ENCODE measurements around the gene BHLHA9.

Gene BHLHA9

DNA sequence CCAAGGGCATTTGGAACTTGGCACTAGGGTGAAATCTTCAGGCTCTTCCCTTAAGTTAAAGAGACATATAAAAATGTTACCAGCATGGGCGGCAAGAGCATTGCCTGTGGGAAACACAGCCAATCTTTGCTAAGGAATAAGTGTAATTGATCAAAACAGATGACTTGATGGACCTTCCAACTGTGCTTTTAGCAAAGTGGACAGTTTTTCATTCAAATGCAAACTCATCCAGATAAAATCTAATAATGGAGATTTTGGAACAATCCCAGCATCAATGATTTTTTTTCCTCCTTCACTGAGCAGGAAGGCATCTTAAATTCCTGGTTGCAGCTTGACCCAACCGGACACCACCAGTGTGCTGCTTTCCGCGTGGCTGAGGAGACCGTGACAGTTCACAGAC is 42.9 kb upstream of the BHLHA9 start:
- H3K9me3 ChIP-seq (ENCODE audit: insufficient read depth, low read depth, low read length): no peaks in the 10 kb centered on the region
- H3K27me3 ChIP-seq (ENCODE audit: insufficient read depth, low read length, poor library complexity, severe bottlenecking): no peaks in the 10 kb centered on the region
- no peak for TF ChIP-seq EZH2phosphoT487 (IDR thresholded peaks at IDR 0.05; ENCODE audit: borderline replicate concordance)
- TF ChIP-seq, protein P1, sequence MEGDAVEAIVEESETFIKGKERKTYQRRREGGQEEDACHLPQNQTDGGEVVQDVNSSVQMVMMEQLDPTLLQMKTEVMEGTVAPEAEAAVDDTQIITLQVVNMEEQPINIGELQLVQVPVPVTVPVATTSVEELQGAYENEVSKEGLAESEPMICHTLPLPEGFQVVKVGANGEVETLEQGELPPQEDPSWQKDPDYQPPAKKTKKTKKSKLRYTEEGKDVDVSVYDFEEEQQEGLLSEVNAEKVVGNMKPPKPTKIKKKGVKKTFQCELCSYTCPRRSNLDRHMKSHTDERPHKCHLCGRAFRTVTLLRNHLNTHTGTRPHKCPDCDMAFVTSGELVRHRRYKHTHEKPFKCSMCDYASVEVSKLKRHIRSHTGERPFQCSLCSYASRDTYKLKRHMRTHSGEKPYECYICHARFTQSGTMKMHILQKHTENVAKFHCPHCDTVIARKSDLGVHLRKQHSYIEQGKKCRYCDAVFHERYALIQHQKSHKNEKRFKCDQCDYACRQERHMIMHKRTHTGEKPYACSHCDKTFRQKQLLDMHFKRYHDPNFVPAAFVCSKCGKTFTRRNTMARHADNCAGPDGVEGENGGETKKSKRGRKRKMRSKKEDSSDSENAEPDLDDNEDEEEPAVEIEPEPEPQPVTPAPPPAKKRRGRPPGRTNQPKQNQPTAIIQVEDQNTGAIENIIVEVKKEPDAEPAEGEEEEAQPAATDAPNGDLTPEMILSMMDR (conservative IDR thresholded peaks at IDR 0.05; ENCODE audit: low read length): no peak
- H3K36me3 ChIP-seq (ENCODE audit: insufficient read depth, low read length): no peaks in the 10 kb centered on the region
- no peak overlapping the region for H3K4me2 ChIP-seq (ENCODE audit: low read depth, low read length, poor library complexity, severe bottlenecking)
- no peaks in the 10 kb centered on the region for H3K9me2 ChIP-seq (replicated peaks; ENCODE audit: low read depth, low read length)
- H3K79me2 ChIP-seq (ENCODE audit: insufficient read depth, low read length): no peaks in the 10 kb centered on the region
- no peaks in the 10 kb centered on the region for H3K4me1 ChIP-seq (ENCODE audit: insufficient read depth, low read length, poor library complexity, severe bottlenecking)
- H3F3A ChIP-seq (ENCODE audit: low read depth): no peaks in the 10 kb centered on the region
- H3K4me3 ChIP-seq (ENCODE audit: low read length, poor library complexity, severe bottlenecking): no peak overlapping the region
- H2AFZ ChIP-seq (ENCODE audit: low read length): no peak overlapping the region
- H4K20me1 ChIP-seq (ENCODE audit: insufficient read depth, low read length, poor library complexity, severe bottlenecking): no peaks in the 10 kb centered on the region
- no peak overlapping the region for H3K9ac ChIP-seq (ENCODE audit: low read depth, low read length, poor library complexity, severe bottlenecking)

DNA sequence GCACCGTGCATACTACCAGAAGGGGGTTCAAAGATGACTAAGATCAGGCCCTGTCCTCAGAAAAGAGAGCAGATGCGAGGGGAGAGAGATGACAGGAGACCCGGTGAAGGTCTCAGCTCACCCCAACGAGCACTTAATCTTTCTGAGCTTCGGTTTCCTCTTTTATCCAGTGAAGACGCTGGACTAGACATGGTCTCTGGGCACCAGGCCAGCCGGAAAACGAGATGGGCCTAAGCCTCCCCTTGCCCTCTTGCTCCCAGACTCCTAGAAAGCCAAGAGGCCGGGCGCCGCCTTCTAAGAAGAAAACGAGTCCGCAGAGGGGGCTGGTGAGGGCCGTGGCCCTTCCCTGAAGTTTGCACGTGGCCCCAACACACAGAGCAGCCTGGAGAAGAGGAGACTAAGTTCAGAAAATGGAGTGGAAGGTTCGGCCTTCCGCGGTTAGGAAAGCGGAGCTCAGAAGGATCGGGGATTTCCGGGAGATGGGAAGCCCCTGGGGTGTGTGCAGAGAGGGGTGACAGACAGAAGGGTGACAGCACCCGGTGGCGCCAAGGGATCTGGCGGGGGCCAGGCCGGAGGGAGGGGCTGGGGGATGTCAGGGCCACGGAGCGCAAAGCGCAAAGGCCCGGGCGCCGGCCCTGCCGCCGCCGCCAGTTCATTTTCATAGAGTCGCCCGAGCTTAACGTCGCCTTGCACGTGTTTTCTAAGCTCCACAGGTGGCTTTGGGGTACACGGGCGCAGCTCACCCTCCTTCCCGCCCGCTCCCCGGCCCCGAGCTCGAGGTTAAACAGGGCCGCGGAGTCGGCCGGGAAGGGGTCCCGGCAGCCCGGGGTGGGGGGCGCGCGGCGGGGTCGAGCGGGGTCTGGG is 42.1 kb upstream of the BHLHA9 start:
- Histone ChIP-seq H2AFZ (ENCODE audit: low read length) (no peak overlapping the region), H3K4me2 (ENCODE audit: low read depth, low read length, poor library complexity, severe bottlenecking) (no peak overlapping the region), H3K79me2 (ENCODE audit: insufficient read depth, low read length) (no peaks in the 10 kb centered on the region), H4K20me1 (ENCODE audit: insufficient read depth, low read length, poor library complexity, severe bottlenecking) (no peaks in the 10 kb centered on the region), H3F3A (ENCODE audit: low read depth) (no peaks in the 10 kb centered on the region), H3K9ac (ENCODE audit: low read depth, low read length, poor library complexity, severe bottlenecking) (no peak overlapping the region), H3K36me3 (ENCODE audit: insufficient read depth, low read length) (no peaks in the 10 kb centered on the region), H3K9me3 (ENCODE audit: insufficient read depth, low read depth, low read length) (no peaks in the 10 kb centered on the region), H3K27me3 (ENCODE audit: insufficient read depth, low read length, poor library complexity, severe bottlenecking) (no peaks in the 10 kb centered on the region), H3K4me1 (ENCODE audit: insufficient read depth, low read length, poor library complexity, severe bottlenecking) (no peaks in the 10 kb centered on the region), H3K4me3 (ENCODE audit: low read length, poor library complexity, severe bottlenecking) (no peak overlapping the region), H3K9me2 (replicated peaks; ENCODE audit: low read depth, low read length) (no peaks in the 10 kb centered on the region)
- TF ChIP-seq, protein P1 (conservative IDR thresholded peaks at IDR 0.05; ENCODE audit: low read length): no peak
- no peak for TF ChIP-seq EZH2phosphoT487 (IDR thresholded peaks at IDR 0.05; ENCODE audit: borderline replicate concordance)

DNA sequence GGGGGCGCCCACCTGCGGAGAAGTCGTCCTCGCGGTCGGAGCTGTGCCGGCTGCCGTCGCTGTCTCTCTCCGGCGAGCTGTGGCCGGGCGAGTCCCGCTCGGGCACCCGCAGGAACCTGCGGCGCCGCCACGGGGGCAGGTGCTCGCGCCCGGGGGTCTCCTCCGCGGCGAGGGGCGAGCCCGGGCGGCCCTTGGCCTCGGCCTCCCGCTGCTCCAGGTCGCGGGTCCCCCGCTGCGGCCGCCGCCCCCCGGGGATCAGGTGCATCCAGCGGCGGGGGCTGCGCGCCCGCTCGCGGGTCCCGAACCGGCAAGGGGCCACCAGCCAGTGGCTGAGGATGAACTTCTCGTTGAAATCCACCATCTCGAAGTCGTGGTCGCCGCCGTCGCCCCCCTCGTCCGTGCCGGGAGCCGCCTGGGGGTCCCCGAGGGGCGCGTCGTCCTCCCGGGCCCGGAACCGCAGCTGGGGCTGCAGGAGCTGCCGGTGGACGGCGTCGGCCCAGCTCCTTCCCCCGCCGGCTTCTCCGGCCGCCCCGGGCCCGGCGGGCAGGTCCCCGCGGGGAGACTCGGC is 41.4 kb upstream of the BHLHA9 start:
- TF ChIP-seq, protein P1 (conservative IDR thresholded peaks at IDR 0.05; ENCODE audit: low read length): no peak
- no peak for TF ChIP-seq EZH2phosphoT487 (IDR thresholded peaks at IDR 0.05; ENCODE audit: borderline replicate concordance)
- no peaks in the 10 kb centered on the region for H3K9me2 ChIP-seq (replicated peaks; ENCODE audit: low read depth, low read length)
- H3K79me2 ChIP-seq (ENCODE audit: insufficient read depth, low read length): no peaks in the 10 kb centered on the region
- H3F3A ChIP-seq (ENCODE audit: low read depth): no peaks in the 10 kb centered on the region
- H3K36me3 ChIP-seq (ENCODE audit: insufficient read depth, low read length): no peaks in the 10 kb centered on the region
- no peak overlapping the region for H2AFZ ChIP-seq (ENCODE audit: low read length)
- H3K4me3 ChIP-seq (ENCODE audit: low read length, poor library complexity, severe bottlenecking): no peak overlapping the region
- no peak overlapping the region for H3K9ac ChIP-seq (ENCODE audit: low read depth, low read length, poor library complexity, severe bottlenecking)
- no peaks in the 10 kb centered on the region for H3K4me1 ChIP-seq (ENCODE audit: insufficient read depth, low read length, poor library complexity, severe bottlenecking)
- no peaks in the 10 kb centered on the region for H3K27me3 ChIP-seq (ENCODE audit: insufficient read depth, low read length, poor library complexity, severe bottlenecking)
- no peak overlapping the region for H3K4me2 ChIP-seq (ENCODE audit: low read depth, low read length, poor library complexity, severe bottlenecking)
- no peaks in the 10 kb centered on the region for H3K9me3 ChIP-seq (ENCODE audit: insufficient read depth, low read depth, low read length)
- no peaks in the 10 kb centered on the region for H4K20me1 ChIP-seq (ENCODE audit: insufficient read depth, low read length, poor library complexity, severe bottlenecking)

Data from Loucy (cell line).